ENCODE data around the gene ATP5MC3. TPM values are rescaled to one million over a fixed set of nuclear protein-coding genes. Genes with fewer than 3 reads are reported as not detected.

Gene ATP5MC3
- total RNA-seq, 4 donors from 2014 or later: 117 to 350 (median 187) TPM

DNA sequence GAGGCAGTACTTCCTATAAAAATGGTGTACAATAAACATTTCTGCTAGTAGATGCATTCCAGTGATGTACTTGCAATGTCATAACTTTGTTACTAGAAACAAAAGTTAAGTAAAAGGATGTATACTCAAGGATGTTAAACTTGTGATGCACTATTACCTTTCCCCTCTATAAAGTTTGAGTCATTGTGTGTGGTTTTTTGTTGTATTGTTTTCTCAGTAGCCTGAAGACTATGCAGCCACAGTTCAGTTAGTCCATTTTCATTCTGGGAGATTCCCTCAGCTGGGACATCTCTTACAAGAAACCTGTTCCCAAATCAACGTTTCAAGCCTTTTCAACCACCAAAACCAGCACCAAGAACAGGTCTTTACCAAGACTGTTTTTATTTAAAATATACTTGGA is 5.6 kb downstream of the ATP5MC3 start:
- no peak overlapping the region for H3K27ac ChIP-seq
- no peak for DNase-seq
- no peak for TF ChIP-seq POLR2A (IDR thresholded peaks at IDR 0.05)
- no peak for TF ChIP-seq CTCF (IDR thresholded peaks at IDR 0.05)
- peaks cover 0 to 16% (median 0%) of the 10 kb centered on the region in 4 donors for H3K4me1 ChIP-seq
- peaks cover 0 to 49% (median 0%) of the 10 kb centered on the region in 3 donors for H3K36me3 ChIP-seq
- H3K27me3 ChIP-seq: no peaks in the 10 kb centered on the region
- H3K9me3 ChIP-seq: no peaks in the 10 kb centered on the region
- no peak overlapping the region for H3K4me3 ChIP-seq

DNA sequence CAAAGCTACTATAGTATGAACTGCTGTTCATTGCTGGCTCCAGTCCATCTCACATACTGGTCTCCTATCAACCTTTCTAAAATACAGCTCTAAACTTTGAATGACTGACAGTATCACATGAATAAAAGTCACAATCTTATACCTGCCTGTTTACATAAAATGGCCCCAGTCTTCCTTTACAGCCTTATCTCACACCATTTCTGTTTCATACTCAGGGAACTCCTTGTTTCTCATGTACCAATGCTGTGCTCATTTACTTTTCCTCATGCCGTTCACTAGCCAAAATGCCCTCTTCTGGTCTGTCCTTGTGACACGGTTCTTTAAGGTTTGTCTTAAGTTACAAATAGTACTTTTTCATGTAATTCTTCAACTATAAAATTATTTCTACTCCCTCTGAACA is 6.2 kb downstream of the ATP5MC3 start:
- Histone ChIP-seq H3K4me1 (peaks cover 0 to 16% (median 0%) of the 10 kb centered on the region in 4 donors), H3K27ac (no peak overlapping the region), H3K4me3 (no peak overlapping the region), H3K27me3 (no peaks in the 10 kb centered on the region), H3K36me3 (peaks cover 0 to 49% (median 0%) of the 10 kb centered on the region in 3 donors), H3K9me3 (no peaks in the 10 kb centered on the region)
- no peak for DNase-seq
- no peak for TF ChIP-seq POLR2A (IDR thresholded peaks at IDR 0.05)
- no peak for TF ChIP-seq CTCF (IDR thresholded peaks at IDR 0.05)

GRCh38 chr2:175170659-175171304 is 10.7 kb downstream of the ATP5MC3 start:
- Histone ChIP-seq H3K4me1 (peaks cover 0 to 11% (median 2%) of the 10 kb centered on the region in 4 donors), H3K36me3 (peaks cover 0 to 7% (median 0%) of the 10 kb centered on the region in 3 donors), H3K4me3 (no peak overlapping the region), H3K9me3 (no peaks in the 10 kb centered on the region), H3K27me3 (no peaks in the 10 kb centered on the region), H3K27ac (no peak overlapping the region)
- TF ChIP-seq CTCF (IDR thresholded peaks at IDR 0.05): no peak
- no peak for TF ChIP-seq POLR2A (IDR thresholded peaks at IDR 0.05)
- DNase-seq: no peak

- TF ChIP-seq POLR2A (IDR thresholded peaks at IDR 0.05) (no peak), CTCF (IDR thresholded peaks at IDR 0.05) (no peak)
- no peak overlapping the region for H3K4me3 ChIP-seq
These were observed 12.3 kb downstream of the ATP5MC3 start for GRCh38 chr2:175169191-175169590.

GRCh38 chr2:175168564-175168945 is 13.0 kb downstream of the ATP5MC3 start:
- Histone ChIP-seq H3K4me3 (peak overlapping the region; percentile 87 to 95 (median 93)), H3K27me3 (no peaks in the 10 kb centered on the region), H3K9me3 (no peaks in the 10 kb centered on the region), H3K27ac (peak overlapping the region; percentile 86 to 94 (median 90)), H3K36me3 (peaks cover 0 to 5% (median 0%) of the 10 kb centered on the region in 3 donors), H3K4me1 (peaks cover 0 to 11% (median 2%) of the 10 kb centered on the region in 4 donors)
- no peak for DNase-seq
- TF ChIP-seq POLR2A (IDR thresholded peaks at IDR 0.05) (peak in 1 of 2 donors; percentile 32), CTCF (IDR thresholded peaks at IDR 0.05) (no peak)

More at GRCh38 chr2:175169191-175169590, 12.3 kb downstream of the ATP5MC3 start:
- DNase-seq: no peak
- no peaks in the 10 kb centered on the region for H3K27me3 ChIP-seq
- peaks cover 0 to 11% (median 2%) of the 10 kb centered on the region in 4 donors for H3K4me1 ChIP-seq
- H3K27ac ChIP-seq: no peak overlapping the region
- no peaks in the 10 kb centered on the region for H3K9me3 ChIP-seq
- H3K36me3 ChIP-seq: peaks cover 0 to 5% (median 0%) of the 10 kb centered on the region in 3 donors

Measured in Peyer's patch (tissue), 4 donors.